SW 1271 (cell line): Measurements from ENCODE around the gene OR4A16.

Experiments
- DNase-seq, 2 experiments: peaks; one replicate each; lab custom pipeline; 2025; lab: John Stamatoyannopoulos, UW

The OR4A16 gene, protein sequence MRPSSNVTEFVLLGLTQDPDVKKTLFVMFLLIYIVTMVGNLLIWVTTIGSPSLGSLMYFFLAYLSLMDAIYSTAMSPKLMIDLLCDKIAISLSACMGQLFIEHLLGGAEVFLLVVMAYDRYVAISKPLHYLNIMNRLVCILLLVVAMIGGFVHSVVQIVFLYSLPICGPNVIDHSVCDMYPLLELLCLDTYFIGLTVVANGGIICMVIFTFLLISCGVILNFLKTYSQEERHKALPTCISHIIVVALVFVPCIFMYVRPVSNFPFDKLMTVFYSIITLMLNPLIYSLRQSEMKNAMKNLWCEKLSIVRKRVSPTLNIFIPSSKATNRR

DNA sequence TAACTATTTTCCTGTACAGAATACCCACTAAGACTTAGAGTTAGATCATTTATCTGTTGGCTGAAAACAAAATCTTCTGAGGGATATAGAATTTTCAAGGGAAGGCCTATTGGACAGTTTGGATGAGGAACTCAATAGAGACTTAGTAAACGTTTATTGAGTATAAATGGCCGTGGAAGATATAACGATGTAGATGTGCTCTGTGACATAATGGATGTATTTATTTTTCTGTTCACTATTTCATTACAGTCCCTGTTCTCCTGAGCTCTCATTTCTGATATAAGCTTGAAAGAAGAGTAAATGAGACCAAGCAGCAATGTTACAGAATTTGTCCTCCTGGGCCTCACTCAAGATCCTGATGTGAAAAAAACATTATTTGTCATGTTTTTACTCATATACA, at the start of gene OR4A16:
Gene OR4A16 (plus strand): TSS at position 301 of the 400 bp plus-strand sequence. CDS start 0 bp downstream, at position 301.
- DNase-seq, result no peak

DNA sequence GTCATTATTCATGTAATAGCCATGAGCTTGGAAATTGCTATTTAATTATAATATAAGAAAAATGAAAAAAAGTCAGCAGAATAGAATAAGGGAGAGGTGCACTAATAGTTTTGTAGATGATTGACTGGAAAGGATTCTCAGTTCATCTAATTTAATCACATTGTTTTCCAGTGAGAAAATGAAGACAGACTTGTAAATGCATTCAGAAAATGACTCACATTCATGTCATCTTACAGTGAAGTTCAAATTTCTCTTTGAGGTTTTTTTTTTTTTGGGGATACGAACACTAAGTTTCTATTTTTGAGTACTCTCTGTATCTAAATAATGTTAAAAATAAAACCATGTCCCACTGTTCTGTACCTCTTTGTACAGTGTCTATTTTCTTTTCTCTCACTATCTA, 18.5 kb upstream of the OR4A16 start:
- no peak for DNase-seq

DNA sequence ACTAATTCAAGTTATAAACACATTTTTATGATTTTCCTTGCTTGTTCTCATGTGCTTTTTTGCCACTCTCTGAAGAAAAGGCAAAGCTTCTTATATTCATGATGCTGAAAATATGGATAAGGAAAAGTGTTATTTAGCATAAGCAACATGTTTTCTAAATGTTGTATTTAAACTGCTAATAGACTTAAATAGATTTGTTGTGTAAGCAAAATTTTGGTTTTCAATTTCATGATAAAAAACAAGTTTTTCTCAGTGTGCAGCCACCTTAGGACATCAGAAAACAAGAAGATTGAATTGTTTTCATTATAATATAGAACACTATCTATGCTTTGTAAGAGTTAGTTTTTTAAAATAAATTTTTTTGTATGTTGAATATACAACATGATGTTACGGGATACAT, 2.3 kb downstream of the OR4A16 start:
- DNase-seq, result no peak

DNA sequence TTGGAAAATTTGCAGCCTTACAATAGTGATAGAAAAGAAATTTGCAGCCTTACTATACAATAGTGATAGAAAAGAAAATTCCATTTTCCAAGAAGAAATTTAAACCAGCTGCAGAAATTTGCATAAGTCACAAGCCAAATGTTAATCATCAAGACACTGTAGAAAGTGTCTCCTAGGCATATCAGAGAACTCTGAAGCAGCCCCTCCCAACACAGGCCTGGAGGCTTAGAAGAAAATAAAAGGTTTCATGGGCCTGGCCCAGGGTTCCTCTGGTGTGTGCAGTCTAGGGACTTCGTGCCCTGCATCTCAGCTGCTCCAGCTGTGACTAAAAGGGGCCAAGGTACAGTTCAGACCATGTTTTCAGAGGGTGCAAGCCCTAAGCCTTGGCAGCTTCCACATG, 6.0 kb downstream of the OR4A16 start:
- no peak for DNase-seq

DNA sequence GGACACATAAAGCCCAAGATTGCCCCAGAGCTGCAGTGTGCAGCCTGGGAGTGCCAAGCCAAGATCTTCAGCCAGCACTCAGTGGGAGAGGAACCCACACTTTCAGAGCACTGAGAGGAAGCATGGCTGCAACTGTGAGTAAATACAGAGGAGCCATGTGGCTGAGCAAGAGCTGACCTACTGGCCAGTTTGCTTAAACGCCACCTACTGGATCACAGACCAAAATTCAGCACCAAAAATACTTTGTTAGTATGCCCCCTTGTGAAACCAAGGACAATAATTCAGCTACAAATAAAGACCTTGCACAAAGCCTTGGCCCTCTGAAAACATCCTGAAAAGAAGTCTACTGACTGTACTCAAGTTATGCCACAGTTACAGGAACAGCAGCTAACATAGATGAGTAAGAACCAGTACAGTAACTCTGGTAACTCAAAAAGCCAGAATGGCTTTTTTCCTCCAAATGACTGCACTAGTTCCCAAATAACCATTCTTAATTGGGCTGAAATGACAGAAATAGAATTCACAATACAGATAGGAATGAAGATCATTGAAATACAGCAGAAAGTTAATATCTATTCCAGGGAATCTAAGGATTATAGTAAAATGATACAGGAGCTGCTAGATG, 14.7 kb downstream of the OR4A16 start:
- no peak for DNase-seq

DNA sequence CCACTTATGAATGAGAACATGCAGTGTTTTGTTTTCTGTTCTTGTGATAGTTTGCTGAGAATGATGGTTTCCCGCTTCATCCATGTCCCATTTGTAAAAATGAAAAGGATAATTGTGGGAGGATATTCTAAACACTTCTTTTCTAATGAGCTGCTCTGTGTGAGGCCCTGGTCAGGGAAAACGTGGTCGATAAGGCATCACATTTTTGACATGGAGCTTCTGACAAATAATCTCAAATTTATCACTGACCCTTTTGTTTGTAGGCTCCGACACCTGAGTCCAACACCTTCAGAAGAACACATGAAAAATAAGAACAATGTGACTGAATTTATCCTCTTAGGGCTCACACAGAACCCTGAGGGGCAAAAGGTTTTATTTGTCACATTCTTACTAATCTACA, 24.7 kb downstream of the OR4A16 start, which contains the start of gene OR4A15:
Gene OR4A15 (plus strand): TSS at position 301 of the 400 bp plus-strand sequence. CDS start 0 bp downstream, at position 301.
- no peak for DNase-seq
